LNCaP clone FGC (cell line): ENCODE measurements around the gene SDCCAG8.
"Not testable (repeated sequence)": the region's sequence is repeated elsewhere in the genome, so short reads cannot be mapped to it uniquely, and the experiment has no call there.

Source experiments
- DNase-seq: peaks from one replicate; pipeline ENCODE4 v3.0.0-alpha.2; 2011; ENCODE audit warnings: low read depth
- H3K4me3 ChIP-seq: 2 replicates; pipeline ENCODE4 v1.5.1; 2011; ENCODE audit warnings: mild to moderate bottlenecking, low read depth, low read length, control low read depth
- TF ChIP-seq, protein P1 (sequence below): IDR thresholded peaks from 2 replicates; pipeline ENCODE4 v1.5.1; 2012; ENCODE audit warnings: mild to moderate bottlenecking; ENCODE audit not compliant: control insufficient read depth, insufficient read depth; ENCODE audit errors: extremely low read depth

Gene SDCCAG8

DNA sequence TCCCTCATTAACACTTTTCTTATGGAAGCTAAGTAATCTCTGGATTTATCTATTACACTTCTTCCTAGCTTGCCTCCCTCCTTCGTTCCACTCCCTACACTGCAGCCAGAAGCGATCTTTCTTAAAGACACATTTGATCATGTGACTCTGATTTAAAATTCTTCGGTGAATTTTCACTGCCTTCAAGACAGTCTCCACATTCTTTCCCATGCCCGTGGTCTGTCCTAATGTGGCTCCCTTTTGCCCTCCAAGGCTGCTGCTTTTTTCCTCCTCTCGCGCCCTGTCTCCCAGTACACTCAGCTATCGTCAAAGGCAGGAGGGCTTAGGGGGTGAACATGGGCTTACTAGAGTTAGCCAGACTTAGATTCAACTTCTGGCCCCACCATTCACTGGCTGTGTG lies 64.4 kb downstream of the SDCCAG8 start:
- no peak for DNase-seq
- no peak overlapping the region for H3K4me3 ChIP-seq
- TF ChIP-seq, protein P1, sequence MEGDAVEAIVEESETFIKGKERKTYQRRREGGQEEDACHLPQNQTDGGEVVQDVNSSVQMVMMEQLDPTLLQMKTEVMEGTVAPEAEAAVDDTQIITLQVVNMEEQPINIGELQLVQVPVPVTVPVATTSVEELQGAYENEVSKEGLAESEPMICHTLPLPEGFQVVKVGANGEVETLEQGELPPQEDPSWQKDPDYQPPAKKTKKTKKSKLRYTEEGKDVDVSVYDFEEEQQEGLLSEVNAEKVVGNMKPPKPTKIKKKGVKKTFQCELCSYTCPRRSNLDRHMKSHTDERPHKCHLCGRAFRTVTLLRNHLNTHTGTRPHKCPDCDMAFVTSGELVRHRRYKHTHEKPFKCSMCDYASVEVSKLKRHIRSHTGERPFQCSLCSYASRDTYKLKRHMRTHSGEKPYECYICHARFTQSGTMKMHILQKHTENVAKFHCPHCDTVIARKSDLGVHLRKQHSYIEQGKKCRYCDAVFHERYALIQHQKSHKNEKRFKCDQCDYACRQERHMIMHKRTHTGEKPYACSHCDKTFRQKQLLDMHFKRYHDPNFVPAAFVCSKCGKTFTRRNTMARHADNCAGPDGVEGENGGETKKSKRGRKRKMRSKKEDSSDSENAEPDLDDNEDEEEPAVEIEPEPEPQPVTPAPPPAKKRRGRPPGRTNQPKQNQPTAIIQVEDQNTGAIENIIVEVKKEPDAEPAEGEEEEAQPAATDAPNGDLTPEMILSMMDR = no peak

- no peak overlapping the region for H3K4me3 ChIP-seq
- TF ChIP-seq, protein P1 = no peak
- no peak for DNase-seq
Observed at GRCh38 chr1:243322326-243322725, 66.5 kb downstream of the SDCCAG8 start.

GRCh38 chr1:243323491-243323890 lies 67.7 kb downstream of the SDCCAG8 start:
- TF ChIP-seq, protein P1 = no peak
- no peak overlapping the region for H3K4me3 ChIP-seq
- no peak for DNase-seq

- peak; percentile 26 for DNase-seq
Observed at GRCh38 chr1:243325305-243325890, 69.6 kb downstream of the SDCCAG8 start.

DNA sequence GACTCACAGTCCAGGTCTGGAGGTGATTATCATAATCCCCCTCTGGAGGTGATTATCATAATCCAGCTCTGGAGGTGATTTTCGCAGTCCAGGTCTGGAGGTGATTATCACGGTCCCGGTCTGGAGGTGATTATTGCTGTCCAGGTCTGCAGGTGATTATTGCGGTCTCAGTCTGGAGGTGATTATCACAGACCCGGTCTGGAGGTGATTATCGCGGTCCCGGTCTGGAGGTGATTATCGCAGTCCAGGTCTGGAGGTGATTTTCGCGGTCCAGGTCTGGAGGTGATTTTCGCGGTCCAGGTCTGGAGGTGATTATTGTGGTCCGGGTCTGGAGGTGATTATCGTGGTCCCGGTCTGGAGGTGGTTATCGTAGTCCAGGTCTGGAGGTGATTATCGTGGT lies 76.6 kb downstream of the SDCCAG8 start:
- TF ChIP-seq, protein P1 = no peak
- H3K4me3 ChIP-seq = no peak overlapping the region
- DNase-seq = no peak

More at GRCh38 chr1:243325305-243325890, 69.6 kb downstream of the SDCCAG8 start:
- H3K4me3 ChIP-seq = no peak overlapping the region
- TF ChIP-seq, protein P1 = peak; percentile 67

DNA sequence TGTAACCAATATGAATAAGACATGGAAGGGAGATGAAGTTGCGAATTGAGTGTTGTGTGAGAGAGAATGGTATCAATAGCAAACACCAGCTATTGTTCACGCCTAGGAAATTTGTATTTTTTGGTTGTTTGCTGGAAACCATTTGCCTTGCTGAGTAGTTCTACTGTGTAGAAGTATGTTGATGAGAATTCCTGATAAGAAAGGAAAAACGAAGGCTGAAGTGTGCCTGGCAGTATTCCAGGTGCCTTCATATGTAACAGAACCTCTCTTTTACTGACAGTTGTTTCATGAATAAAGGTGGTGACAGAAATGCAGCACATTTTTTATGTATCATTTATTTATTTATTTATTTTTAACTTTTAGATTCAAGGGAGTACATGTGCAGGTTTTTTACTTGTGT lies 79.5 kb downstream of the SDCCAG8 start:
- TF ChIP-seq, protein P1 = no peak
- no peak overlapping the region for H3K4me3 ChIP-seq
- DNase-seq = no peak

GRCh38 chr1:243336163-243336562 lies 80.3 kb downstream of the SDCCAG8 start:
- TF ChIP-seq, protein P1 = no peak

GRCh38 chr1:243338848-243339247 lies 83.0 kb downstream of the SDCCAG8 start:
- not testable (repeated sequence) for H3K4me3 ChIP-seq, DNase-seq

More at GRCh38 chr1:243336163-243336562, 80.3 kb downstream of the SDCCAG8 start:
- no peak overlapping the region for H3K4me3 ChIP-seq
- DNase-seq = no peak
